ENCODE results near the gene POLR1E.

GRCh38 chr9:37476930-37477329 lies 8.8 kb upstream of the POLR1E start:
- no peak for TF ChIP-seq CTCF (IDR thresholded peaks at IDR 0.05; ENCODE audit: low read depth, low read length)
- TF ChIP-seq EZH2phosphoT487 (IDR thresholded peaks at IDR 0.05; ENCODE audit: low read depth): no peak

Measured in OCI-LY3 (cell line).